Measurements from ENCODE around the gene SLC25A20. TPM values are rescaled to one million over a fixed set of nuclear protein-coding genes. Genes with fewer than 3 reads are reported as not detected.

Gene SLC25A20
- polyA plus RNA-seq, 1 donor (not counting 4 experiments of a cell fraction or from before 2014, with no cell fraction given) = 22.4 TPM

DNA sequence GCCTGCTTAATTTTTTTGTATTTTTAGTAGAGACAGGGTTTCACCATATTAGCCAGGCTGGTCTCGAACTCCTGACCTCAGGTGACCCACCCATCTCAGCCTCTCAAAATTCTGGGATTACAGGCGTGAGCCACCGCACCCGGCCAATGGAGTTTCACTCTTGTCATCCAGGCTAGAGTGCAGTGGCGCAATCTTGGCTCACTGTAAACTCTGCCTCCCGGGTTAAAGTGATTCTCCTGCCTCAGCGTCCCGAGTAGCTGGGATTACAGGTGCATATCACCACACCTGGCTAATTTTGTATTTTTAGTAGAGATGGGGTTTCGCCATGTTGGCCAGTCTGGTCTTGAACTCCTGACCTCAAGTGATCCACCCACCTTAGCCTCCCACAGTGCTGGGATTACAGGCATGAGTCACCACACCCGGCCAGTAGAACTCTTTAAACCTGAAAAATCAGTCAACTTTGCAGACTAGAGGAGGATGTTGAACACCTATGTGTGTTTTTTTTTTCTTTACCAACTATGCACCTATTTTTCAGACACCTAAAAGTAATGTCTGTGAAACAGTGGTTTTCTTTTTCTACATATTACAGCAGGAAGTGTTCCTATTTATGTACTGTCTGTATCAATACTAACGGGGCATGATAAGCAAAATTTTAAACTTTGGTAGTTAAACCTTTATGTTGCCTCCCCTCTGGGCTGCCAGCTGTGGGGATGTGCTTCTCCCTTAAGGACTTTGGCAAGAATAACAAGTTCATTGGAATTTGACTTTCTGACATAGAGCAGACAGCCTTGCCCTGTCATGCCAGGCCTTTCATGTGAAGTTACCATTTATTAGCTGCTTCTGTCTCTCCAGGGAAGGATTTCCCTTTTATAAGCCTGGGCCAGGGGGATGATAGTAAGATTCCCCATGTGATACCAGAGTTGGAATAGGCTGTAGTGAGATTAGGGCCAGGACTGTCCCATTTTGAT is 28.0 kb upstream of the SLC25A20 start:
- no peak for TF ChIP-seq EZH2 (IDR thresholded peaks at IDR 0.05; ENCODE audit: low read length)
- TF ChIP-seq CTCF (optimal IDR thresholded peaks at IDR 0.05 in 1 of 3, IDR thresholded peaks at IDR 0.05 in 1 of 3, conservative IDR thresholded peaks at IDR 0.05 in 1 of 3; ENCODE audit: extremely low read depth in 1 of 3, insufficient read depth in 2 of 3, low read length in 3 of 3) = no peak
- Histone ChIP-seq H4K20me1 (ENCODE audit: control insufficient read depth, extremely low read depth, insufficient read depth, low read length) (peaks cover 10% of the 10 kb centered on the region), H3K4me3 (ENCODE audit: control insufficient read depth in 2 of 3, extremely low read depth in 1 of 3, insufficient read depth in 2 of 3, low read depth in 1 of 3, low read length in 3 of 3) (no peak overlapping the region), H3K36me3 (ENCODE audit: control insufficient read depth in 2 of 2, extremely low read depth in 1 of 2, insufficient read depth in 2 of 2, low read length in 2 of 2) (peaks cover 1 to 30% of the 10 kb centered on the region in 2 experiments), H3K9ac (ENCODE audit: control insufficient read depth, extremely low read depth, insufficient read depth, low read length) (no peak overlapping the region), H3K4me1 (ENCODE audit: control insufficient read depth, extremely low read depth, insufficient read depth, low read length) (peaks cover 23% of the 10 kb centered on the region), H3K9me3 (ENCODE audit: control insufficient read depth, low read depth, low read length) (no peaks in the 10 kb centered on the region), H3K4me2 (ENCODE audit: control insufficient read depth, extremely low read depth, insufficient read depth, low read depth, low read length) (peak overlapping the region; percentile 22), H3K79me2 (ENCODE audit: control insufficient read depth, insufficient read depth, low read length) (peaks cover 88% of the 10 kb centered on the region), H2AFZ (ENCODE audit: control insufficient read depth, low read length) (no peak overlapping the region), H3K27ac (ENCODE audit: control insufficient read depth, insufficient read depth, low read length) (peak overlapping the region; percentile 47), H3K9me1 (ENCODE audit: control insufficient read depth, extremely low read depth, insufficient read depth, low read length) (peaks cover 7% of the 10 kb centered on the region), H3K27me3 (ENCODE audit: control insufficient read depth, extremely low read depth, insufficient read depth, low read length) (no peaks in the 10 kb centered on the region)
- DNase-seq (ENCODE audit: low read depth, low spot score) (no peak), FAIRE-seq (no peak)
- dilution Hi-C loops (cut with MboI; ENCODE audit: extremely low pct_ligation_motif_present, low sequenced_read_pairs) = no loop called here

DNA sequence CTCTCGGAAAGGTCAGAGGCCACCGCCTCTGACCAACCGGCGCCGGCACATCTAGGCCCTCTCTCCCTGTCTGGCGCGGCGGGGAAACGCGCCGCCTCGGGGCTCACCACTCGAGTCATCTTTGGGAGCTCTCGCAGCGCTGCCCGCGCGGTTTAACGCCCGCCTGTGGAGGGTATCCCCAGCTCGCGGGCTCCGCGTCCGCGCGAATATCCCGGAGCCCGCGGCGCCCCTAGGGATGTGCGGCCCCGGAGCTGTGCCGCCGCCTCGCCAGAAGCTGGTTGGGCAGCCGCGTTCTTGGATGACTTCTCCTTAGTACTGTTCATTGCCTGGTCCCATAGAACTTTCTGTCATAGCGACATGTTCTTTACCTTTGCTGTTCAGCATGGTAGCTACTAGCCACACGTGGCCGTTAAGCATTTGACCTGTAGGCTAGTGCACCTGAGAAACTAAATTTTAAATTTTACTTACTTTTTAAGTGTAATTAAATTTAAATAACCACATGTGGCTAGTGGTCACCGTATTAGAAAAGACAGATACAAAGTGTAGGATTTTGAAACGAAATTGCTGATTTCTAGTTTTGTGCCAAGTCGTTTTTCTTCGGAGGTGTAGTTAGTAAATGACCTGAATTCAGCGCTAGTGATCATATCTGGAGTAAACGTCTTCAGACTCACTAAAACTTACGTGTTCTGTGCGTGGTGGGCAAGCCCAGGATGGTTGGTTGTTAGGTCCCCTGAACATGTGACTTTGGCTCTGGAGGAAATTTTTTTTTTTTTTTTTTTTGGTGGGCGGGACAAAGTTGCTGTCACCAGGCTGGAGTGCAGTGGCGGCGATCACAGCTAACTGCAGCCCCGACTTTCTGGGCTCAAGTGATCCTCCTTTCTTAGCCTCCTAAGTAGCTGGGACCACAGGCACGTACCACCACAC is 20.8 kb upstream of the SLC25A20 start:
- peaks cover 9% of the 10 kb centered on the region for H3K4me1 ChIP-seq (ENCODE audit: control insufficient read depth, extremely low read depth, insufficient read depth, low read length)
- no peaks in the 10 kb centered on the region for H3K9me3 ChIP-seq (ENCODE audit: control insufficient read depth, low read depth, low read length)
- no peak for DNase-seq (ENCODE audit: low read depth, low spot score)
- H4K20me1 ChIP-seq (ENCODE audit: control insufficient read depth, extremely low read depth, insufficient read depth, low read length) = no peaks in the 10 kb centered on the region
- H3K36me3 ChIP-seq (ENCODE audit: control insufficient read depth in 2 of 2, extremely low read depth in 1 of 2, insufficient read depth in 2 of 2, low read length in 2 of 2) = peaks cover 1 to 4% of the 10 kb centered on the region in 2 experiments
- H3K79me2 ChIP-seq (ENCODE audit: control insufficient read depth, insufficient read depth, low read length) = peaks cover 52% of the 10 kb centered on the region
- FAIRE-seq = peak; percentile 17
- H3K9me1 ChIP-seq (ENCODE audit: control insufficient read depth, extremely low read depth, insufficient read depth, low read length) = no peaks in the 10 kb centered on the region
- peak overlapping the region; percentile 92 for H3K4me2 ChIP-seq (ENCODE audit: control insufficient read depth, extremely low read depth, insufficient read depth, low read depth, low read length)
- H2AFZ ChIP-seq (ENCODE audit: control insufficient read depth, low read length) = peak overlapping the region; percentile 98
- TF ChIP-seq CTCF (optimal IDR thresholded peaks at IDR 0.05 in 1 of 3, IDR thresholded peaks at IDR 0.05 in 1 of 3, conservative IDR thresholded peaks at IDR 0.05 in 1 of 3; ENCODE audit: extremely low read depth in 1 of 3, insufficient read depth in 2 of 3, low read length in 3 of 3) (no peak), EZH2 (IDR thresholded peaks at IDR 0.05; ENCODE audit: low read length) (no peak)
- H3K27me3 ChIP-seq (ENCODE audit: control insufficient read depth, extremely low read depth, insufficient read depth, low read length) = no peaks in the 10 kb centered on the region
- peak overlapping the region; percentile 97 for H3K9ac ChIP-seq (ENCODE audit: control insufficient read depth, extremely low read depth, insufficient read depth, low read length)
- dilution Hi-C loops (cut with MboI; ENCODE audit: extremely low pct_ligation_motif_present, low sequenced_read_pairs) = no loop called here
- H3K4me3 ChIP-seq (ENCODE audit: control insufficient read depth in 2 of 3, extremely low read depth in 1 of 3, insufficient read depth in 2 of 3, low read depth in 1 of 3, low read length in 3 of 3) = peak overlapping the region; percentile 78 to 97 (median 97)
- H3K27ac ChIP-seq (ENCODE audit: control insufficient read depth, insufficient read depth, low read length) = peak overlapping the region; percentile 96
